ENCODE measurements around the gene C21orf91. TPM values are rescaled to one million over a fixed set of nuclear protein-coding genes. Genes with fewer than 3 reads are reported as not detected.

The C21orf91 gene
- polyA plus RNA-seq, 1 experiment = 17.5 TPM

DNA sequence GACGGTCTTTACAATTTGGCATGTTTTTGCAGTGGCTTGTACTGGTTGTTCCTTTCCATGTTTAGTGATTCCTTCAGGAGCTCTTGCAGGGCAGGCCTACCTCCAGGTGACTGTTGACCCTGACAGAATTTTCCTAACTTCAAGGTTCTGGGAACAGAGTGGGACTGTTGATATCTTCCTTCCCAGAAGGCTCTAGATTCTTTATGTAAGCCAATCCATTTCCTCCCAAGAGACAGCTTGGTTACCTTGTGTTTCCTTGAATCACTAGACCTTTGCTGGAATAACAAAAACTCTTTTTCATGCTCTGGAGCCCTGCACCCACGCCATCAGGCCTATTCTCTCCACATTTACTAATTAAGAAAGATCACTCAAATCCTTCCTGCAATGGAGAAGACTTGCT is 67.0 kb downstream of the C21orf91 start:
- Histone ChIP-seq H3K9me3 (ENCODE audit: control insufficient read depth, insufficient read depth, low read length) (no peaks in the 10 kb centered on the region), H3K27me3 (ENCODE audit: control insufficient read depth, insufficient read depth, low read length) (no peaks in the 10 kb centered on the region), H3K4me3 (ENCODE audit: low read depth, low read length) (no peak overlapping the region), H3K27ac (ENCODE audit: low read depth, low read length) (no peak overlapping the region)
- CTCF ChIA-PET = no interaction called here
- TF ChIP-seq, protein P1, sequence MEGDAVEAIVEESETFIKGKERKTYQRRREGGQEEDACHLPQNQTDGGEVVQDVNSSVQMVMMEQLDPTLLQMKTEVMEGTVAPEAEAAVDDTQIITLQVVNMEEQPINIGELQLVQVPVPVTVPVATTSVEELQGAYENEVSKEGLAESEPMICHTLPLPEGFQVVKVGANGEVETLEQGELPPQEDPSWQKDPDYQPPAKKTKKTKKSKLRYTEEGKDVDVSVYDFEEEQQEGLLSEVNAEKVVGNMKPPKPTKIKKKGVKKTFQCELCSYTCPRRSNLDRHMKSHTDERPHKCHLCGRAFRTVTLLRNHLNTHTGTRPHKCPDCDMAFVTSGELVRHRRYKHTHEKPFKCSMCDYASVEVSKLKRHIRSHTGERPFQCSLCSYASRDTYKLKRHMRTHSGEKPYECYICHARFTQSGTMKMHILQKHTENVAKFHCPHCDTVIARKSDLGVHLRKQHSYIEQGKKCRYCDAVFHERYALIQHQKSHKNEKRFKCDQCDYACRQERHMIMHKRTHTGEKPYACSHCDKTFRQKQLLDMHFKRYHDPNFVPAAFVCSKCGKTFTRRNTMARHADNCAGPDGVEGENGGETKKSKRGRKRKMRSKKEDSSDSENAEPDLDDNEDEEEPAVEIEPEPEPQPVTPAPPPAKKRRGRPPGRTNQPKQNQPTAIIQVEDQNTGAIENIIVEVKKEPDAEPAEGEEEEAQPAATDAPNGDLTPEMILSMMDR (IDR thresholded peaks at IDR 0.05; ENCODE audit: low read depth, low read length) = no peak
- no peak for DNase-seq (ENCODE audit: low read depth, low spot score)
- POLR2A ChIA-PET = no interaction called here

DNA sequence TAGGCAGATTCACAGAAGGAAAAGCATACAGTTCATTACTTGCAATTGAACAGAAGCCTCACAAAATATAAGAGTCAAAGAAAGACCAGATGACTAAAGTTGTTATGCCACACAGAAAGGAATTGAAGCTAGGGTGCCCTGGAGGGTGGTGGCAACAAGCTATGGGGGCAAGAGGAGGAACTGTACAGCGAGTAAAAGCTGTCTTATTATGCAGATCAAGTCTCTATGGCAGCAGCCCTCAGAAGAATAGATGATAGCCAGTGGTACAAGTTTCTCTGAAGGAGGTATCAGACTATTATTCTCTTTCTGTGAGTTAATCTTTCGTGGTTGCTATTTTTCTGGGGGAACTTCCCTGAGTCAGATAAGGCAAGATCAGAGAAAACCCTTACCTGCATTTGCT is 72.2 kb downstream of the C21orf91 start:
- H3K9me3 ChIP-seq (ENCODE audit: control insufficient read depth, insufficient read depth, low read length) = no peaks in the 10 kb centered on the region
- TF ChIP-seq, protein P1 (IDR thresholded peaks at IDR 0.05; ENCODE audit: low read depth, low read length) = no peak
- no peaks in the 10 kb centered on the region for H3K27me3 ChIP-seq (ENCODE audit: control insufficient read depth, insufficient read depth, low read length)
- ChIA-PET POLR2A (no interaction called here), CTCF (no interaction called here)
- no peak overlapping the region for H3K27ac ChIP-seq (ENCODE audit: low read depth, low read length)
- DNase-seq (ENCODE audit: low read depth, low spot score) = no peak
- H3K4me3 ChIP-seq (ENCODE audit: low read depth, low read length) = no peak overlapping the region

DNA sequence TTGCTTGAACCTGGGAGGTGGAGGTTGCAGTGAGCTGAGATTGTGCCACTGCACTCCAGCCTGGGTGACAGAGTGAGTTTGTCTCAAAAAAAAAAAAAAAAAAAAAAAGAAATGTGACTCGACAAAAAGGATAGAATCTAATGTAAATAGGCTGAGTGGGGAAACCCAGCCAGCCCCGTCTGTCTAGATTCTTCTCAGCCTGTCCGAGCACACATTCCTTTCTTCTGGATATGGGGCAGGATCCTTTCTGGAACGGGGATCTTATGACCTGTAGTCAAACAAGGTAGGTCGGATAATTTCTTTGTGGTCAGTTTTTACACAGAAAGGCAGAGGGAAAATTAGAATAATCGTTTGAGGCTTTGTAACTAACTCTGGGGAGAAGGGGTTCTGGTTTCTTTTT is 74.1 kb downstream of the C21orf91 start:
- no peak for DNase-seq (ENCODE audit: low read depth, low spot score)
- no peak overlapping the region for H3K27ac ChIP-seq (ENCODE audit: low read depth, low read length)
- ChIA-PET POLR2A (no interaction called here), CTCF (no interaction called here)
- no peak overlapping the region for H3K4me3 ChIP-seq (ENCODE audit: low read depth, low read length)
- H3K9me3 ChIP-seq (ENCODE audit: control insufficient read depth, insufficient read depth, low read length) = no peaks in the 10 kb centered on the region
- TF ChIP-seq, protein P1 (IDR thresholded peaks at IDR 0.05; ENCODE audit: low read depth, low read length) = no peak
- H3K27me3 ChIP-seq (ENCODE audit: control insufficient read depth, insufficient read depth, low read length) = no peaks in the 10 kb centered on the region

DNA sequence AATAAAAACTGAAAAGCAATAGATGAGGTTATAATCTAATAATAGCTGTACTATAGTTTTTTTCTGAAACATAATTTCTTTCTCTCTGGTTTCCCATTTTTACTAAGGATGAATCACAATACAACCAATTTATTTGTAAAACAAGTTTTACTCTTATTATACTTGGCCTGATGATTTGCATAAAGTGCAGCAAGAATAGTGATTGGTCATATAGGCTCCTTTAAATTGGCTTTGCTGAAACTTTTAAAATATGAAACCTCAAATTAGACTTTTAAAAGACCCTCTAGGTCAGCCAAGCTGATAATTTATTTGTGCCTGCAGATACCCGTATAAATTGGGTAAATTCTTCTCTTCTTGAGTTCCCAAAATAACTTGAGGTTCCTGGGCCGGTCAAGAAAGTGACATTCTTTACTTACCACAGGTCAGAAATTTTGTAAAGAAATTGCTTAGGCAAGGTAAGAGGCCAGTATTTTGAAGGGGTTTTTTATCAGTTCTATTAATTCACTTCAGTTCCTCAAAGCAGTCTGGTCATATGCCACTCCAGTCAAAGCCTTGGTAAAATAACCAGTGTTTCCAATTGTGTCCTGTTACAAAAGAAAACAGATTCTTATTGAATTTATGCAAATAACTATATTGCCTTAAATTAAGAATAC is 76.1 kb downstream of the C21orf91 start:
- ChIA-PET CTCF (no interaction called here), POLR2A (no interaction called here)
- Histone ChIP-seq H3K27me3 (ENCODE audit: control insufficient read depth, insufficient read depth, low read length) (no peaks in the 10 kb centered on the region), H3K27ac (ENCODE audit: low read depth, low read length) (no peak overlapping the region), H3K4me3 (ENCODE audit: low read depth, low read length) (no peak overlapping the region), H3K9me3 (ENCODE audit: control insufficient read depth, insufficient read depth, low read length) (no peaks in the 10 kb centered on the region)
- TF ChIP-seq, protein P1 (IDR thresholded peaks at IDR 0.05; ENCODE audit: low read depth, low read length) = no peak
- no peak for DNase-seq (ENCODE audit: low read depth, low spot score)

DNA sequence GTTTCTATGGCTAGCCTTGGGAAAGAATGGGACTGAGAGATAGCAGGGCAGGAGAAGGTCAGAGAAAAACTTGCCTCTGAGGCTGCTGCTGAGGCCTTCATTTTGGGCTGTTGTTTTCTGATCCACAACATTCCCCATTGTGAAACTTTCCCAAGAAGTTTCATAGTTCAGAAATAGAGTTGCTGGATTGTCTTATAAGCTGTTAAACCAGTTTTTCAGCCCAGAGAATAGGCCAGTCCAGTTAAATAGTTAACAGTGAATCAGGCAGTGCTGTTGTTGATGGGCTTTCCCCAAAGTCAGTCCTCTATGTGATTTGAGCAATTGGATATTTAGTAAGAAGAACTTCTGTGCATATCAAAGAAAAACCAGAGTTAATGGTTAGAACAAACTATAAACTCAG is 77.0 kb downstream of the C21orf91 start:
- TF ChIP-seq, protein P1 (IDR thresholded peaks at IDR 0.05; ENCODE audit: low read depth, low read length) = no peak
- H3K9me3 ChIP-seq (ENCODE audit: control insufficient read depth, insufficient read depth, low read length) = no peaks in the 10 kb centered on the region
- no peak overlapping the region for H3K4me3 ChIP-seq (ENCODE audit: low read depth, low read length)
- no peaks in the 10 kb centered on the region for H3K27me3 ChIP-seq (ENCODE audit: control insufficient read depth, insufficient read depth, low read length)
- no peak overlapping the region for H3K27ac ChIP-seq (ENCODE audit: low read depth, low read length)
- CTCF ChIA-PET = no interaction called here
- POLR2A ChIA-PET = no interaction called here
- DNase-seq (ENCODE audit: low read depth, low spot score) = no peak

Other genes with a start within 250 kb of the C21orf91 start
- 47.1 and 59.0 TPM in 2 replicates for gene BTG3, start 206.5 kb downstream of the C21orf91 start, polyA plus RNA-seq (2011; rRNA removed)